MCF 10A (cell line): ENCODE measurements around the gene TRUB1. TPM values are rescaled to one million over a fixed set of nuclear protein-coding genes. Genes with fewer than 3 reads are reported as not detected.

Experiments used
- BruUV-seq: library from RNA; stranded (reverse); fragments of 400-500 nt; replicated peaks from 2 replicates; lab custom pipeline; 2021; lab: Mats Ljungman, UMichigan
- CTCF ChIA-PET: fragments of 300-600 bp; sonication (Branson Sonifier 250); formaldehyde crosslinking; extraction: SDS; loops from one replicate; lab custom pipeline; 2021; ENCODE audit warnings: antibody characterized with exemption, inconsistent platforms; lab: Yijun Ruan, JAX
- POLR2A ChIA-PET: fragments of 300-600, 350-650 bp; sonication (Branson Sonifier 250); formaldehyde crosslinking; extraction: SDS; loops from one replicate; lab custom pipeline; 2020; ENCODE audit warnings: antibody characterized with exemption, inconsistent platforms; lab: Yijun Ruan, JAX
- DNase-seq: peaks from one replicate; pipeline ENCODE4 v3.0.0-alpha.2; 2018; ENCODE audit not compliant: unreplicated experiment
- H3K27ac Mint-ChIP-seq: one replicate; pipeline ENCODE4 v1.8.0; 2022; ENCODE audit warnings: mild to moderate bottlenecking, low read depth, mixed read lengths; ENCODE audit not compliant: unreplicated experiment
- H3K27me3 Mint-ChIP-seq: one replicate; pipeline ENCODE4 v1.8.0; 2022; ENCODE audit warnings: mixed read lengths; ENCODE audit not compliant: insufficient read depth, unreplicated experiment
- H3K36me3 Mint-ChIP-seq: one replicate; pipeline ENCODE4 v1.8.0; 2022; ENCODE audit warnings: mild to moderate bottlenecking, moderate library complexity, mixed read lengths; ENCODE audit not compliant: insufficient read depth, unreplicated experiment
- H3K4me1 Mint-ChIP-seq: one replicate; pipeline ENCODE4 v1.8.0; 2022; ENCODE audit warnings: mixed read lengths; ENCODE audit not compliant: insufficient read depth, unreplicated experiment
- H3K4me3 Mint-ChIP-seq: one replicate; pipeline ENCODE4 v1.8.0; 2022; ENCODE audit warnings: mild to moderate bottlenecking, moderate library complexity, mixed read lengths; ENCODE audit not compliant: unreplicated experiment
- H3K9me3 Mint-ChIP-seq: one replicate; pipeline ENCODE4 v1.8.0; 2022; ENCODE audit warnings: mixed read lengths; ENCODE audit not compliant: unreplicated experiment
- intact Hi-C: fragments of 100-400 bp; cut with micrococcal nuclease; formaldehyde crosslinking; loops from 2 replicates; pipeline ENCODE4 v1.14.1; 2022
- total RNA-seq: library from RNA; stranded (reverse); gene quantifications from 2 replicates; pipeline ENCODE4 v1.2.3, GENCODE V29; 2022
- TF ChIP-seq, protein P1 (sequence below): fragments of 200-600 bp; IDR thresholded peaks from one replicate; pipeline ENCODE4 v1.8.0; 2022; ENCODE audit warnings: antibody characterized with exemption, mild to moderate bottlenecking; ENCODE audit not compliant: unreplicated experiment

Gene TRUB1
- total RNA-seq, 1 experiment from 2014 or later: 29.2 TPM

- CTCF ChIA-PET: interaction anchor here (0.7 to 1.6 kb wide), 2 partner anchors 26 to 29 kb away, joined by 3 to 5 read pairs; no protein-coding TSS in a partner anchor
- TF ChIP-seq, protein P1, sequence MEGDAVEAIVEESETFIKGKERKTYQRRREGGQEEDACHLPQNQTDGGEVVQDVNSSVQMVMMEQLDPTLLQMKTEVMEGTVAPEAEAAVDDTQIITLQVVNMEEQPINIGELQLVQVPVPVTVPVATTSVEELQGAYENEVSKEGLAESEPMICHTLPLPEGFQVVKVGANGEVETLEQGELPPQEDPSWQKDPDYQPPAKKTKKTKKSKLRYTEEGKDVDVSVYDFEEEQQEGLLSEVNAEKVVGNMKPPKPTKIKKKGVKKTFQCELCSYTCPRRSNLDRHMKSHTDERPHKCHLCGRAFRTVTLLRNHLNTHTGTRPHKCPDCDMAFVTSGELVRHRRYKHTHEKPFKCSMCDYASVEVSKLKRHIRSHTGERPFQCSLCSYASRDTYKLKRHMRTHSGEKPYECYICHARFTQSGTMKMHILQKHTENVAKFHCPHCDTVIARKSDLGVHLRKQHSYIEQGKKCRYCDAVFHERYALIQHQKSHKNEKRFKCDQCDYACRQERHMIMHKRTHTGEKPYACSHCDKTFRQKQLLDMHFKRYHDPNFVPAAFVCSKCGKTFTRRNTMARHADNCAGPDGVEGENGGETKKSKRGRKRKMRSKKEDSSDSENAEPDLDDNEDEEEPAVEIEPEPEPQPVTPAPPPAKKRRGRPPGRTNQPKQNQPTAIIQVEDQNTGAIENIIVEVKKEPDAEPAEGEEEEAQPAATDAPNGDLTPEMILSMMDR: no peak
- H3K27me3 Mint-ChIP-seq: no peaks in the 10 kb centered on the region
- intact Hi-C loops: no loop called here
- no peaks in the 10 kb centered on the region for H3K36me3 Mint-ChIP-seq
- no peak overlapping the region for H3K27ac Mint-ChIP-seq
- no peak overlapping the region for H3K4me3 Mint-ChIP-seq
- BruUV-seq: no TSS peak
- POLR2A ChIA-PET: no interaction called here
- peaks cover 18% of the 10 kb centered on the region for H3K4me1 Mint-ChIP-seq
- no peaks in the 10 kb centered on the region for H3K9me3 Mint-ChIP-seq
- peak; percentile 52 for DNase-seq
Measured at GRCh38 chr10:114905450-114905849, 32.5 kb upstream of the TRUB1 start.

DNA sequence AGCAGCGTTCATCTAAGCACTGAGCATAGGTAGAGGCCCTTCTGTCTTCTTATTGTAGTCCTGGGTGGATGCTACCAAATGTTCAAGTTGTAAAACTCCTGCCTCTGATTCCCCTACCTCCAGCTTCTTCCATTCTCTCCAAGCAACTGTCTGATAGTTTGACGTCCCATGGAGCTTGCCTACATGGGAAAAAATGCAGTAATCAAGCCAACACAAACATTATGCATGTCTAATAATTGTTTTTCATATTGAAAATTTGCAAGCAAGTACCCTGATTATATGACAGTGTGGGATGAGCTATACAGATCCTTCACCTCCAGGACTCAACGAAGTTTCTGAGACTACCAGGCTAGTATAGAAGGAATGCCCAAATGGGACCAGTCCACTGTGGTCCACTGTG lies 31.0 kb upstream of the TRUB1 start:
- DNase-seq: no peak
- no peak overlapping the region for H3K4me3 Mint-ChIP-seq
- H3K9me3 Mint-ChIP-seq: no peaks in the 10 kb centered on the region
- ChIA-PET POLR2A (interaction anchor here (0.6 kb wide), 1 partner anchor 18 kb away, joined by 3 read pairs; no protein-coding TSS in a partner anchor), CTCF (no interaction called here)
- H3K36me3 Mint-ChIP-seq: no peaks in the 10 kb centered on the region
- no TSS peak for BruUV-seq
- TF ChIP-seq, protein P1: no peak
- peaks cover 18% of the 10 kb centered on the region for H3K4me1 Mint-ChIP-seq
- no peaks in the 10 kb centered on the region for H3K27me3 Mint-ChIP-seq
- intact Hi-C loops: no loop called here
- no peak overlapping the region for H3K27ac Mint-ChIP-seq

GRCh38 chr10:114908896-114909295 lies 29.1 kb upstream of the TRUB1 start:
- no peaks in the 10 kb centered on the region for H3K36me3 Mint-ChIP-seq
- H3K4me3 Mint-ChIP-seq: no peak overlapping the region
- ChIA-PET POLR2A (no interaction called here), CTCF (interaction anchor here (0.8 kb wide), 1 partner anchor 30 kb away, joined by 3 read pairs; no protein-coding TSS in a partner anchor)
- intact Hi-C loops: no loop called here
- no peaks in the 10 kb centered on the region for H3K27me3 Mint-ChIP-seq
- no TSS peak for BruUV-seq
- H3K27ac Mint-ChIP-seq: no peak overlapping the region
- DNase-seq: no peak
- TF ChIP-seq, protein P1: no peak
- no peaks in the 10 kb centered on the region for H3K9me3 Mint-ChIP-seq
- peaks cover 18% of the 10 kb centered on the region for H3K4me1 Mint-ChIP-seq

DNA sequence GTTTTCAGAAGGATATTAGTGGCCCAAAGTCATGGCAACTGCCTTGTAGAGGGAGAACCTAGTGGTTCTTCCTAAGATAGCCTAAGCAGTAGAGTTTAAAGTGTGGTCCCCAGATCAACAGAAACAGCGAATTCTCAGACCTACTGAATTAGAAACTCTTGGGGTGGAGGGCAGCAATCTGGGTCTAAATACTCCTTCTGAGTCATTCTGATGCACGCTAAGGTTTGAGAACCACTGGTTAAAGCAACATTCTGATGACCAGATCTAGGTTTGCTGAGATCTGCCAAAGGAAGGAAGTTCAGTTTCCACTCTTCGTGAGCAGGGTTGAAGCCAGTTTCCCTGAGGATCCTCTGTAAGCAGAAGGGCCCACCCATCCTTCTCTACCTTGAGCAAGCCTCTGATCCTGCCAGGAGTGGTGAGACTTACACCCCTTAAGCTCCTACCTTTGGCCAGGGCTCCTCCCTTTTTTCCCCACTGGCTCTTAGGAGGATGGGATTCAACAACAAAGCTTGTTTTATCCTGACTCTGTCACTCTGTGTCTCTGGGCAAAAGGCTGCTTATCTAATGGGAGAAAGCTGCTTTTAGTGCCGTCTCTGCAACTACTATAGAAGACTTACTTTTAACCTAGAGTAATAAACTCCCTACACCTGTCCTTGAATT lies 26.8 kb upstream of the TRUB1 start:
- Mint-ChIP-seq H3K36me3 (no peaks in the 10 kb centered on the region), H3K4me1 (peaks cover 5% of the 10 kb centered on the region), H3K9me3 (no peaks in the 10 kb centered on the region), H3K27me3 (no peaks in the 10 kb centered on the region), H3K4me3 (no peak overlapping the region), H3K27ac (no peak overlapping the region)
- no TSS peak for BruUV-seq
- no peak for DNase-seq
- TF ChIP-seq, protein P1: no peak
- POLR2A ChIA-PET: no interaction called here
- CTCF ChIA-PET: interaction anchor here (0.6 to 0.7 kb wide), 2 partner anchors 630 to 787 kb away, joined by 4 read pairs; no protein-coding TSS in a partner anchor
- intact Hi-C loops: no loop called here
